ENCODE results near the gene NPBWR2. TPM values are rescaled to one million over a fixed set of nuclear protein-coding genes. Genes with fewer than 3 reads are reported as not detected.
A peak's percentile ranks its signal among the peaks of the same experiment; 100 is the strongest.

NPBWR2 gene
- total and polyA plus RNA-seq, 8 donors = not detected

- ATAC-seq (no peak), FAIRE-seq (no peak), DNase-seq (peak in 1 of 6 donors; percentile 53)
- Histone ChIP-seq H3K4me1 (no peaks in the 10 kb centered on the region), H3K27ac (no peak overlapping the region), H3K4me3 (no peak overlapping the region), H3K9me3 (no peaks in the 10 kb centered on the region), H3K36me3 (no peaks in the 10 kb centered on the region), H3K27me3 (no peaks in the 10 kb centered on the region)
- WGBS, 2 donors = 80 to 89% methylated on average over 20 of the region's 20 CpGs
- intact Hi-C loops (cut with DNase I) = no loop called here
- no peak for TF ChIP-seq CTCF (IDR thresholded peaks at IDR 0.05)
These were observed 46.7 kb upstream of the NPBWR2 start for GRCh38 chr20:64153861-64154589.

- no peak for TF ChIP-seq CTCF (IDR thresholded peaks at IDR 0.05)
- DNase-seq (no peak), FAIRE-seq (no peak), ATAC-seq (no peak)
- Histone ChIP-seq H3K27me3 (no peaks in the 10 kb centered on the region), H3K4me1 (no peaks in the 10 kb centered on the region), H3K4me3 (no peak overlapping the region), H3K36me3 (no peaks in the 10 kb centered on the region), H3K27ac (no peak overlapping the region), H3K9me3 (no peaks in the 10 kb centered on the region)
- WGBS, 2 donors = 66 to 93% methylated on average over 2 of the region's 2 CpGs
- intact Hi-C loops (cut with DNase I) = no loop called here
These were observed 46.0 kb upstream of the NPBWR2 start for GRCh38 chr20:64153410-64153809.

- Histone ChIP-seq H3K4me3 (no peak overlapping the region), H3K36me3 (no peaks in the 10 kb centered on the region), H3K27me3 (no peaks in the 10 kb centered on the region), H3K4me1 (no peaks in the 10 kb centered on the region), H3K27ac (no peak overlapping the region), H3K9me3 (no peaks in the 10 kb centered on the region)
- ATAC-seq = no peak
- no peak for FAIRE-seq
- intact Hi-C loops (cut with DNase I) = no loop called here
- 67 to 71% methylated on average over 9 of the region's 9 CpGs for WGBS, 2 donors
- peak in 1 of 6 donors; percentile 47 for DNase-seq
- no peak for TF ChIP-seq CTCF (IDR thresholded peaks at IDR 0.05)
These were observed 45.5 kb upstream of the NPBWR2 start for GRCh38 chr20:64152906-64153305.

GRCh38 chr20:64151633-64152530 lies 44.5 kb upstream of the NPBWR2 start:
- TF ChIP-seq CTCF (IDR thresholded peaks at IDR 0.05) = no peak
- Histone ChIP-seq H3K4me1 (no peaks in the 10 kb centered on the region), H3K27me3 (no peaks in the 10 kb centered on the region), H3K9me3 (no peaks in the 10 kb centered on the region), H3K36me3 (no peaks in the 10 kb centered on the region), H3K27ac (no peak overlapping the region), H3K4me3 (no peak overlapping the region)
- DNase-seq (peak in 1 of 6 donors; percentile 17), FAIRE-seq (no peak), ATAC-seq (no peak)
- 56 to 71% methylated on average over 24 of the region's 24 CpGs for WGBS, 2 donors
- intact Hi-C loops (cut with DNase I) = no loop called here

Data from pancreas (tissue), 10 donors.